Astrocyte (in vitro differentiated cells and primary cell): ENCODE measurements around the gene RBBP8. TPM values are rescaled to one million over a fixed set of nuclear protein-coding genes. Genes with fewer than 3 reads are reported as not detected.

ENCODE experiments used
- DNase-seq: peaks from one replicate; pipeline ENCODE4 v3.0.0-alpha.2; 2010; ENCODE audit warnings: low read depth
- FAIRE-seq: peaks from 2 replicates; lab custom pipeline; 2011; peaks lifted over from hg19 to GRCh38; lab: Jason Lieb, UNC
- H2AFZ ChIP-seq: 2 replicates; pipeline ENCODE4 v1.6.0; 2012; ENCODE audit warnings: low read depth, low read length, inconsistent platforms
- H3K27ac ChIP-seq: 2 replicates; pipeline ENCODE4 v1.5.1; 2011; ENCODE audit warnings: low read depth, low read length, inconsistent platforms
- H3K27me3 ChIP-seq: 2 replicates; pipeline ENCODE4 v1.6.0; 2011; ENCODE audit warnings: low read length, inconsistent platforms; ENCODE audit not compliant: insufficient read depth
- H3K36me3 ChIP-seq: 2 replicates; pipeline ENCODE4 v1.5.1; 2011; ENCODE audit warnings: low read length, inconsistent platforms; ENCODE audit not compliant: insufficient read depth
- H3K4me1 ChIP-seq: 2 replicates; pipeline ENCODE4 v1.5.1; 2011; ENCODE audit warnings: low read length, inconsistent platforms; ENCODE audit not compliant: insufficient read depth
- H3K4me2 ChIP-seq: 2 replicates; pipeline ENCODE4 v1.6.0; 2012; ENCODE audit warnings: low read length, inconsistent platforms
- H3K4me3 ChIP-seq: 2 replicates; pipeline ENCODE4 v1.5.1; 2011; ENCODE audit warnings: low read depth, mild to moderate bottlenecking, low read length, inconsistent platforms; ENCODE audit not compliant: insufficient read depth
- H3K79me2 ChIP-seq: 2 replicates; pipeline ENCODE4 v1.6.0; 2012; ENCODE audit warnings: mild to moderate bottlenecking, low read length, inconsistent platforms; ENCODE audit not compliant: insufficient read depth
- H3K9ac ChIP-seq: 2 replicates; pipeline ENCODE4 v1.6.0; 2012; ENCODE audit warnings: mild to moderate bottlenecking, low read length, inconsistent platforms
- H3K9me3 ChIP-seq: 2 replicates; pipeline ENCODE4 v1.5.1; 2012; ENCODE audit warnings: low read depth, mild to moderate bottlenecking, low read length, inconsistent platforms; ENCODE audit not compliant: insufficient read depth
- H4K20me1 ChIP-seq: 2 replicates; pipeline ENCODE4 v1.6.0; 2012; ENCODE audit warnings: low read length, inconsistent platforms; ENCODE audit not compliant: insufficient read depth
- H3K27ac Mint-ChIP-seq: one replicate; pipeline ENCODE4 v1.8.0; 2021; ENCODE audit warnings: mild to moderate bottlenecking, mixed read lengths; ENCODE audit not compliant: unreplicated experiment
- H3K27me3 Mint-ChIP-seq: one replicate; pipeline ENCODE4 v1.8.0; 2021; ENCODE audit warnings: low read depth, mixed read lengths; ENCODE audit not compliant: unreplicated experiment
- H3K36me3 Mint-ChIP-seq: one replicate; pipeline ENCODE4 v1.8.0; 2021; ENCODE audit warnings: low read depth, mixed read lengths; ENCODE audit not compliant: unreplicated experiment
- H3K4me1 Mint-ChIP-seq: one replicate; pipeline ENCODE4 v1.8.0; 2021; ENCODE audit warnings: low read depth, mixed read lengths; ENCODE audit not compliant: unreplicated experiment
- H3K4me3 Mint-ChIP-seq: one replicate; pipeline ENCODE4 v1.8.0; 2021; ENCODE audit warnings: mild to moderate bottlenecking, moderate library complexity, mixed read lengths; ENCODE audit not compliant: unreplicated experiment
- H3K9me3 Mint-ChIP-seq: one replicate; pipeline ENCODE4 v1.8.0; 2021; ENCODE audit warnings: mild to moderate bottlenecking, mixed read lengths; ENCODE audit not compliant: unreplicated experiment
- EZH2 ChIP-seq: IDR thresholded peaks from 2 replicates; pipeline ENCODE4 v1.6.1; 2012; ENCODE audit warnings: mild to moderate bottlenecking, low read length, inconsistent platforms; ENCODE audit not compliant: insufficient read depth
- total RNA-seq: library from RNA; stranded (reverse); gene quantifications from 2 replicates; pipeline ENCODE4 v1.2.1, GENCODE V29; 2021
- TF ChIP-seq, protein P1 (sequence below): IDR thresholded peaks from 2 replicates; pipeline ENCODE4 v1.5.1; 2011; ENCODE audit warnings: low read depth, mild to moderate bottlenecking, inconsistent platforms, low read length, moderate library complexity; ENCODE audit not compliant: insufficient read depth

RBBP8 gene
- total RNA-seq, 1 donor from 2014 or later, result 23.4 TPM

DNA sequence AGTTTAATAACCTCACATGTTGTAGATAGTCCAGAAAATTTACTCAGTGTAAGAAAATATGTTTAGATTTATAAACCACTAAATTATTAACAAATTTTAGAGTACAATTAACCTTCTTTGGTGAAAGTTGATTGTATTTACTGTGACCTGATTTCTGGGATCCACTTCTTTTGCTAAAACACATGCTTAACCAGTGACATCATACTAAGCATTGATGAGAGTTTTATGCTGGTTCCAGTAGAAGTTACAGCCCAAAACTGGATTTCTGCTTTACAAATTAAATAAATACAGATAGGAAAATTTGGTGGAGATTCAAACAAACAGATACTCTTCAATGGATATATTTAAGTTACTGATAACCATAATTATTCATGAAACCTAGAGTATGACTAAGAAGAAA is 40.9 kb downstream of the RBBP8 start:
- Histone ChIP-seq H3K79me2 (no peaks in the 10 kb centered on the region), H3K4me3 (no peak overlapping the region), H2AFZ (no peak overlapping the region), H4K20me1 (no peaks in the 10 kb centered on the region), H3K4me2 (no peak overlapping the region), H3K9ac (no peak overlapping the region), H3K27me3 (no peaks in the 10 kb centered on the region), H3K36me3 (peaks cover 5% of the 10 kb centered on the region), H3K4me1 (peaks cover 18% of the 10 kb centered on the region), H3K27ac (no peak overlapping the region), H3K9me3 (no peaks in the 10 kb centered on the region)
- Mint-ChIP-seq H3K27ac (peak overlapping the region; percentile 23), H3K4me1 (peaks cover 20% of the 10 kb centered on the region), H3K36me3 (peaks cover 1% of the 10 kb centered on the region), H3K27me3 (no peaks in the 10 kb centered on the region), H3K9me3 (no peaks in the 10 kb centered on the region), H3K4me3 (no peak overlapping the region)
- DNase-seq (peak; percentile 27), FAIRE-seq (no peak)
- TF ChIP-seq, protein P1, sequence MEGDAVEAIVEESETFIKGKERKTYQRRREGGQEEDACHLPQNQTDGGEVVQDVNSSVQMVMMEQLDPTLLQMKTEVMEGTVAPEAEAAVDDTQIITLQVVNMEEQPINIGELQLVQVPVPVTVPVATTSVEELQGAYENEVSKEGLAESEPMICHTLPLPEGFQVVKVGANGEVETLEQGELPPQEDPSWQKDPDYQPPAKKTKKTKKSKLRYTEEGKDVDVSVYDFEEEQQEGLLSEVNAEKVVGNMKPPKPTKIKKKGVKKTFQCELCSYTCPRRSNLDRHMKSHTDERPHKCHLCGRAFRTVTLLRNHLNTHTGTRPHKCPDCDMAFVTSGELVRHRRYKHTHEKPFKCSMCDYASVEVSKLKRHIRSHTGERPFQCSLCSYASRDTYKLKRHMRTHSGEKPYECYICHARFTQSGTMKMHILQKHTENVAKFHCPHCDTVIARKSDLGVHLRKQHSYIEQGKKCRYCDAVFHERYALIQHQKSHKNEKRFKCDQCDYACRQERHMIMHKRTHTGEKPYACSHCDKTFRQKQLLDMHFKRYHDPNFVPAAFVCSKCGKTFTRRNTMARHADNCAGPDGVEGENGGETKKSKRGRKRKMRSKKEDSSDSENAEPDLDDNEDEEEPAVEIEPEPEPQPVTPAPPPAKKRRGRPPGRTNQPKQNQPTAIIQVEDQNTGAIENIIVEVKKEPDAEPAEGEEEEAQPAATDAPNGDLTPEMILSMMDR, result no peak
- TF ChIP-seq EZH2, result no peak

DNA sequence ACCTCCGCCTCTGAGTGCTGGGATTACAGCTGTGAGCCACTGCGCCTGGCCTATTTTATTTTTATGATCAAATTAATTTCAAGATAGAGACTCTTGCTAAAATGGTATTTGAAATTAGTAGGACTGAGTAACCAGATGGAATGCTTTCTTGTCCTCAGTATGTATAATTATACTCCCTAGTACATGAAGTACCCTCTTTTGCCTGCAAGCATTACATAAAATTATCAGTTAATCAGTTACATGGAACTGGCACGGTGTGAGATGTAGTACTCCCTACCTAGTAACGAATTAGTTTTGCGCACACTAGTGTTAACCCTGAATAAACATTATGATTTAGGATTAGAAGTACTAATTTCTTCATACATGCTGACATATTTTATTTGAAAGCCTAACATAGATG is 41.6 kb downstream of the RBBP8 start:
- Histone ChIP-seq H3K9ac (no peak overlapping the region), H3K36me3 (peaks cover 5% of the 10 kb centered on the region), H3K27me3 (no peaks in the 10 kb centered on the region), H3K4me2 (no peak overlapping the region), H3K79me2 (no peaks in the 10 kb centered on the region), H3K4me1 (peaks cover 18% of the 10 kb centered on the region), H2AFZ (no peak overlapping the region), H3K9me3 (no peaks in the 10 kb centered on the region), H3K4me3 (no peak overlapping the region), H4K20me1 (no peaks in the 10 kb centered on the region), H3K27ac (no peak overlapping the region)
- Mint-ChIP-seq H3K4me1 (peaks cover 20% of the 10 kb centered on the region), H3K27me3 (no peaks in the 10 kb centered on the region), H3K4me3 (no peak overlapping the region), H3K36me3 (peaks cover 1% of the 10 kb centered on the region), H3K9me3 (no peaks in the 10 kb centered on the region), H3K27ac (peak overlapping the region; percentile 10)
- TF ChIP-seq EZH2, result no peak
- TF ChIP-seq, protein P1, result no peak
- FAIRE-seq (no peak), DNase-seq (no peak)

DNA sequence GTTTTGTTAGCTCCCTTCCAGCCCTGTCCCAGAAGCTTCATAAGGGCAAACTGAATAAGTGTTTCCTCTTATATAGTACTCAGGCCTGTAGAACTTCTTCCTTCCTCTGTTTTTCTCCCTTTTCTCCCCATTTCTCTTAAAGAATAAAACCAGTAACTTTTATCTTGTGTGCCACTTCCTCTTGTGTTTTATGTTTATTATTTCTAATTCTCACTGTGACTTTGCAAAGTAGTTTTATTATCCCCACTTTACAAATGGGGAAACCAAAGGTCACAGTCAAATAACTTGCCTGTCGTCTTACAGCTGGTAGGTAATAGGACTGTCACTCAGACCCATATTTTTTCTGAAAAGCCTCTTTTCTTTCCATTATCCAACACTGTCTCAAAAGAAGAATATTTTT is 42.4 kb downstream of the RBBP8 start:
- H3K4me3 Mint-ChIP-seq, result no peak overlapping the region
- no peak overlapping the region for H3K27ac Mint-ChIP-seq
- Histone ChIP-seq H3K79me2 (no peaks in the 10 kb centered on the region), H3K9ac (no peak overlapping the region), H3K4me1 (peaks cover 18% of the 10 kb centered on the region), H3K4me2 (no peak overlapping the region), H3K4me3 (no peak overlapping the region), H3K27ac (no peak overlapping the region), H3K36me3 (peaks cover 5% of the 10 kb centered on the region), H4K20me1 (no peaks in the 10 kb centered on the region), H2AFZ (no peak overlapping the region), H3K9me3 (no peaks in the 10 kb centered on the region), H3K27me3 (no peaks in the 10 kb centered on the region)
- no peaks in the 10 kb centered on the region for H3K27me3 Mint-ChIP-seq
- no peaks in the 10 kb centered on the region for H3K9me3 Mint-ChIP-seq
- FAIRE-seq (no peak), DNase-seq (no peak)
- peaks cover 1% of the 10 kb centered on the region for H3K36me3 Mint-ChIP-seq
- TF ChIP-seq EZH2, result no peak
- TF ChIP-seq, protein P1, result no peak
- peaks cover 20% of the 10 kb centered on the region for H3K4me1 Mint-ChIP-seq
